GM10847 (cell line): ENCODE measurements around the gene ZNF215.

Experiments
- POLR2A ChIP-seq: IDR thresholded peaks from 2 replicates; pipeline ENCODE4 v1.6.1; 2011; ENCODE audit not compliant: insufficient read length; ENCODE audit errors: extremely low read depth

Gene ZNF215

DNA sequence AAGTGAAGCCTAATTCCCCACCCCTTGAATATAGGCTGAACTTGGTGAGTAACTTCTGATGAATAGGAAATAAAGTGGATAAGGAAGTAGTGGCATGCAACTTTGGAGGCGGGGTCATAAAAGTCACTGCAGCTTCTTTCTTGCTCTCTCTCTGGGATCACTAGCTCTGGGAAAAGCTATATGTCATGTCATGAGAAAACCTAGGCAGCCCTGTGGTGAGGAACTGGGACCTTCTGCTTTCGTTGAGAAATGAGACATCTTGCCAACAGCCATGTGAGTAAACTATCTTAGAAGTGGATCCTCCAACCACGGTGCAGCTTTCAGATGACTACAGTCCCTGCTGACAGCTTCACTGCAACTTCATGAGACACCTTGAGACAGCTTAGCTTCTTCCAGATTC is 78.3 kb downstream of the ZNF215 start:
- TF ChIP-seq POLR2A = no peak
